ENCODE data around the gene ZNF79. TPM values are rescaled to one million over a fixed set of nuclear protein-coding genes. Genes with fewer than 3 reads are reported as not detected.

ZNF79 gene
- total and polyA plus RNA-seq, 9 of the 15 experiments (the other 6 are each of a cell fraction or from before 2014, with no cell fraction given): 0.62 to 7.0 (median 4.1) TPM

DNA sequence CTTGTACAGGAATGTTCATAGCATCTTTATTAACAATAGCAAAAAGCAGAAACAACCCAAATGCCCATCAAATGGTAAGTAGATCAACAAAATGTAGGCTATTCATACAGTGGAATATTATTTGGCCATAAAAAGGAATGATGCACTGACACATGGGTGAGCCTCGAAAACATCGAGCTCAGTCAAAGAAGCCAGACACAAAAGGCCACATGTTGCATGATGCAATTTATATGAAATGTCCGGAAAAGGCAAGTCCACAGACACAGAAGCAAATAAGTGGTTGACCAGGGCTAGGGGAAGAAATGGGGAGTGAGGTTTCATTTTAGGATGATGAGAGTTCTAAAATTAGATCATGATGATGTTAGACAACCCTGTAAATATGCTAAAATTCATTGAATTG, 43.7 kb upstream of the ZNF79 start (continued):
- TF ChIP-seq CXXC5 (CRISPR knock-in tag; IDR thresholded peaks at IDR 0.05) (peak; percentile 15; the same call in 1 of the 2 replicates), ZNF146 (CRISPR knock-in tag; IDR thresholded peaks at IDR 0.05; ENCODE audit: unreplicated experiment) (peak; percentile 87), CEBPB (tag; IDR thresholded peaks at IDR 0.05) (peak; percentile 30; the same call in 1 of the 2 replicates), MECOM (CRISPR knock-in tag; IDR thresholded peaks at IDR 0.05) (peak; percentile 76), SLC30A9 (CRISPR knock-in tag; IDR thresholded peaks at IDR 0.05) (no peak), POLR2H (tag; IDR thresholded peaks at IDR 0.05; ENCODE audit: low read depth) (peak; percentile 50; the same call in 1 of the 2 replicates), RNF2 (IDR thresholded peaks at IDR 0.05) (no peak), MTF1 (CRISPR knock-in tag; IDR thresholded peaks at IDR 0.05; ENCODE audit: borderline replicate concordance) (no peak), KDM2B (CRISPR knock-in tag; IDR thresholded peaks at IDR 0.05) (no peak), SMAD4 (CRISPR knock-in tag; conservative IDR thresholded peaks at IDR 0.05) (peak; percentile 75; the same call in 1 of the 2 replicates), ZNF766 (CRISPR knock-in tag; conservative IDR thresholded peaks at IDR 0.05) (0 out of 2 replicates have a peak, but pooled peaks have one; percentile 35), JUND (IDR thresholded peaks at IDR 0.05; ENCODE audit: borderline replicate concordance, low read depth, low read length) (peak; percentile 49; the same call in 1 of the 2 replicates), JUND (tag; IDR thresholded peaks at IDR 0.05; ENCODE audit: borderline replicate concordance, low read depth, low read length) (no peak), NBN (IDR thresholded peaks at IDR 0.05; ENCODE audit: low read depth) (0 out of 2 replicates have a peak, but pooled peaks have one; percentile 42), DMBX1 (CRISPR knock-in tag; IDR thresholded peaks at IDR 0.05; ENCODE audit: borderline replicate concordance) (peak; percentile 40; the same call in 1 of the 2 replicates), NR4A1 (CRISPR knock-in tag; IDR thresholded peaks at IDR 0.05) (no peak), NR4A1 (tag; IDR thresholded peaks at IDR 0.05) (0 out of 2 replicates have a peak, but pooled peaks have one; percentile 33), L3MBTL2 (IDR thresholded peaks at IDR 0.05) (peak; percentile 99), CBFA2T3 (IDR thresholded peaks at IDR 0.05) (no peak)
- TF ChIP-seq, protein P1, sequence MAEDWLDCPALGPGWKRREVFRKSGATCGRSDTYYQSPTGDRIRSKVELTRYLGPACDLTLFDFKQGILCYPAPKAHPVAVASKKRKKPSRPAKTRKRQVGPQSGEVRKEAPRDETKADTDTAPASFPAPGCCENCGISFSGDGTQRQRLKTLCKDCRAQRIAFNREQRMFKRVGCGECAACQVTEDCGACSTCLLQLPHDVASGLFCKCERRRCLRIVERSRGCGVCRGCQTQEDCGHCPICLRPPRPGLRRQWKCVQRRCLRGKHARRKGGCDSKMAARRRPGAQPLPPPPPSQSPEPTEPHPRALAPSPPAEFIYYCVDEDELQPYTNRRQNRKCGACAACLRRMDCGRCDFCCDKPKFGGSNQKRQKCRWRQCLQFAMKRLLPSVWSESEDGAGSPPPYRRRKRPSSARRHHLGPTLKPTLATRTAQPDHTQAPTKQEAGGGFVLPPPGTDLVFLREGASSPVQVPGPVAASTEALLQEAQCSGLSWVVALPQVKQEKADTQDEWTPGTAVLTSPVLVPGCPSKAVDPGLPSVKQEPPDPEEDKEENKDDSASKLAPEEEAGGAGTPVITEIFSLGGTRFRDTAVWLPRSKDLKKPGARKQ (CRISPR knock-in tag; IDR thresholded peaks at IDR 0.05): 0 out of 2 replicates have a peak, but pooled peaks have one; percentile 44
- TF ChIP-seq, protein P2, sequence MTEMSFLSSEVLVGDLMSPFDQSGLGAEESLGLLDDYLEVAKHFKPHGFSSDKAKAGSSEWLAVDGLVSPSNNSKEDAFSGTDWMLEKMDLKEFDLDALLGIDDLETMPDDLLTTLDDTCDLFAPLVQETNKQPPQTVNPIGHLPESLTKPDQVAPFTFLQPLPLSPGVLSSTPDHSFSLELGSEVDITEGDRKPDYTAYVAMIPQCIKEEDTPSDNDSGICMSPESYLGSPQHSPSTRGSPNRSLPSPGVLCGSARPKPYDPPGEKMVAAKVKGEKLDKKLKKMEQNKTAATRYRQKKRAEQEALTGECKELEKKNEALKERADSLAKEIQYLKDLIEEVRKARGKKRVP (CRISPR knock-in tag; IDR thresholded peaks at IDR 0.05): peak; percentile 80
- TF ChIP-seq, protein P3, sequence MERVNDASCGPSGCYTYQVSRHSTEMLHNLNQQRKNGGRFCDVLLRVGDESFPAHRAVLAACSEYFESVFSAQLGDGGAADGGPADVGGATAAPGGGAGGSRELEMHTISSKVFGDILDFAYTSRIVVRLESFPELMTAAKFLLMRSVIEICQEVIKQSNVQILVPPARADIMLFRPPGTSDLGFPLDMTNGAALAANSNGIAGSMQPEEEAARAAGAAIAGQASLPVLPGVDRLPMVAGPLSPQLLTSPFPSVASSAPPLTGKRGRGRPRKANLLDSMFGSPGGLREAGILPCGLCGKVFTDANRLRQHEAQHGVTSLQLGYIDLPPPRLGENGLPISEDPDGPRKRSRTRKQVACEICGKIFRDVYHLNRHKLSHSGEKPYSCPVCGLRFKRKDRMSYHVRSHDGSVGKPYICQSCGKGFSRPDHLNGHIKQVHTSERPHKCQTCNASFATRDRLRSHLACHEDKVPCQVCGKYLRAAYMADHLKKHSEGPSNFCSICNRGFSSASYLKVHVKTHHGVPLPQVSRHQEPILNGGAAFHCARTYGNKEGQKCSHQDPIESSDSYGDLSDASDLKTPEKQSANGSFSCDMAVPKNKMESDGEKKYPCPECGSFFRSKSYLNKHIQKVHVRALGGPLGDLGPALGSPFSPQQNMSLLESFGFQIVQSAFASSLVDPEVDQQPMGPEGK (CRISPR knock-in tag; IDR thresholded peaks at IDR 0.05; ENCODE audit: borderline replicate concordance): no peak
- TF ChIP-seq, protein P4, sequence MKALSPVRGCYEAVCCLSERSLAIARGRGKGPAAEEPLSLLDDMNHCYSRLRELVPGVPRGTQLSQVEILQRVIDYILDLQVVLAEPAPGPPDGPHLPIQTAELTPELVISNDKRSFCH (CRISPR knock-in tag; IDR thresholded peaks at IDR 0.05): no peak
- TF ChIP-seq, protein P4 (tag; IDR thresholded peaks at IDR 0.05): no peak
- TF ChIP-seq, protein P5, sequence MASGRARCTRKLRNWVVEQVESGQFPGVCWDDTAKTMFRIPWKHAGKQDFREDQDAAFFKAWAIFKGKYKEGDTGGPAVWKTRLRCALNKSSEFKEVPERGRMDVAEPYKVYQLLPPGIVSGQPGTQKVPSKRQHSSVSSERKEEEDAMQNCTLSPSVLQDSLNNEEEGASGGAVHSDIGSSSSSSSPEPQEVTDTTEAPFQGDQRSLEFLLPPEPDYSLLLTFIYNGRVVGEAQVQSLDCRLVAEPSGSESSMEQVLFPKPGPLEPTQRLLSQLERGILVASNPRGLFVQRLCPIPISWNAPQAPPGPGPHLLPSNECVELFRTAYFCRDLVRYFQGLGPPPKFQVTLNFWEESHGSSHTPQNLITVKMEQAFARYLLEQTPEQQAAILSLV (tag; IDR thresholded peaks at IDR 0.05): peak; percentile 79
